SK-N-SH (cell line): ENCODE measurements around the gene MVB12B.

ENCODE experiments used
- CTCF ChIP-seq: fragments of 200-600 bp; sonication (generic); IDR thresholded peaks from 2 replicates; pipeline ENCODE4 v1.6.1; 2017; ENCODE audit warnings: antibody characterized with exemption, mild to moderate bottlenecking, moderate library complexity
- EZH2phosphoT487 ChIP-seq: fragments of 200-600 bp; sonication (generic); IDR thresholded peaks from 2 replicates; pipeline ENCODE4 v1.6.1; 2017; ENCODE audit warnings: low read depth, mixed run types, mild to moderate bottlenecking, antibody characterized with exemption, moderate library complexity, borderline replicate concordance
- IRF3 ChIP-seq: fragments of 150-350 bp; IDR thresholded peaks from 2 replicates; pipeline ENCODE4 v1.6.1; 2016; ENCODE audit warnings: mild to moderate bottlenecking, low read depth, low read length
- NRF1 ChIP-seq: IDR thresholded peaks from 2 replicates; pipeline ENCODE4 v1.6.1; 2012; ENCODE audit warnings: low read depth, mild to moderate bottlenecking, low read length
- POLR2AphosphoS5 ChIP-seq: IDR thresholded peaks from 2 replicates; pipeline ENCODE4 v1.6.1; 2012; ENCODE audit warnings: low read depth, low read length
- SIN3A ChIP-seq: IDR thresholded peaks from 2 replicates; pipeline ENCODE4 v1.6.1; 2012; ENCODE audit warnings: low read depth, mild to moderate bottlenecking, low read length, moderate library complexity, borderline replicate concordance
- SMC3 ChIP-seq: IDR thresholded peaks from 2 replicates; pipeline ENCODE4 v1.6.1; 2012; ENCODE audit warnings: low read depth, low read length, improper control_type of control experiment
- YY1 ChIP-seq: IDR thresholded peaks from 2 replicates; pipeline ENCODE4 v1.4.0; 2012; ENCODE audit warnings: low read depth, mild to moderate bottlenecking

GRCh38 chr9:126532019-126532462 is 205.4 kb downstream of the MVB12B start:
- TF ChIP-seq SIN3A (no peak), POLR2AphosphoS5 (no peak), NRF1 (no peak), SMC3 (no peak), IRF3 (no peak), CTCF (no peak), EZH2phosphoT487 (no peak), YY1 (no peak)
